H1 (cell line): ENCODE measurements around the gene RAB30. TPM values are rescaled to one million over a fixed set of nuclear protein-coding genes. Genes with fewer than 3 reads are reported as not detected.
A peak's percentile ranks its signal among the peaks of the same experiment; 100 is the strongest.

ENCODE experiments used
- CTCF ChIA-PET: fragments of 300-600 bp; sonication (Branson Sonifier 250); formaldehyde crosslinking; loops from one replicate; lab custom pipeline; 2021; ENCODE audit not compliant: partially characterized antibody; lab: Charles Lee
- POLR2A ChIA-PET: fragments of 300-600 bp; sonication (Branson Sonifier 250); formaldehyde crosslinking; loops from one replicate; lab custom pipeline; 2021; ENCODE audit warnings: inconsistent platforms; ENCODE audit not compliant: partially characterized antibody; lab: Charles Lee
- DNase-seq, 2 experiments: peaks; one replicate each; pipeline versions ENCODE4 v3.0.0 to v3.0.0-alpha.2; 2010 to 2022; ENCODE audit warnings: low spot score in 2 of 2, low read depth in 1 of 2, mixed read lengths in 1 of 2
- FAIRE-seq: peaks from 2 replicates; lab custom pipeline; 2011; peaks lifted over from hg19 to GRCh38; lab: Jason Lieb, UNC
- H2AFZ ChIP-seq: 2 replicates; pipeline ENCODE4 v1.8.1; 2012; ENCODE audit warnings: low read length, inconsistent platforms
- H2AK5ac ChIP-seq: 2 replicates; pipeline ENCODE4 v1.6.1; 2013; ENCODE audit warnings: low read depth, low read length
- H2BK120ac ChIP-seq: replicated peaks from 2 replicates; pipeline ENCODE3; 2013; ENCODE audit warnings: low read depth, low read length, inconsistent platforms
- H2BK12ac ChIP-seq: 2 replicates; pipeline ENCODE4 v1.6.1; 2013; ENCODE audit warnings: low read depth, low read length
- H2BK15ac ChIP-seq: 2 replicates; pipeline ENCODE4 v1.6.1; 2013; ENCODE audit warnings: low read length
- H2BK20ac ChIP-seq: 2 replicates; pipeline ENCODE4 v1.6.1; 2013; ENCODE audit warnings: low read length
- H2BK5ac ChIP-seq: 2 replicates; pipeline ENCODE4 v1.6.1; 2013; ENCODE audit warnings: low read depth, low read length
- H3K14ac ChIP-seq: 2 replicates; pipeline ENCODE4 v1.6.1; 2013; ENCODE audit warnings: inconsistent platforms; ENCODE audit not compliant: insufficient read length
- H3K18ac ChIP-seq: 2 replicates; pipeline ENCODE4 v1.6.1; 2013; ENCODE audit warnings: low read length; ENCODE audit errors: extremely low read depth
- H3K23ac ChIP-seq: 2 replicates; pipeline ENCODE4 v1.6.1; 2013; ENCODE audit warnings: inconsistent platforms; ENCODE audit not compliant: insufficient read length
- H3K23me2 ChIP-seq: 2 replicates; pipeline ENCODE4 v1.6.1; 2013; ENCODE audit warnings: low read depth, low read length
- H3K27ac ChIP-seq: 2 replicates; pipeline ENCODE4 v1.6.1; 2011; ENCODE audit warnings: low read depth, low read length, inconsistent platforms
- H3K27me3 ChIP-seq, 4 experiments: replicated peaks in 1 of 4; 1 replicate in 1 of 4; 2 replicates in 3 of 4; pipeline versions ENCODE4 v1.6.1 to v1.8.1; 2011 to 2013; ENCODE audit warnings: low read length in 3 of 4, mild to moderate bottlenecking in 3 of 4, inconsistent platforms in 2 of 4, mixed read lengths in 2 of 4, moderate library complexity in 1 of 4; ENCODE audit not compliant: control insufficient read depth in 3 of 4, insufficient read depth in 3 of 4; ENCODE audit errors: extremely low read depth in 1 of 4
- H3K36me3 ChIP-seq, 4 experiments: 2 replicates each; pipeline versions ENCODE4 v1.6.1 to v1.8.1; 2011 to 2013; ENCODE audit warnings: mild to moderate bottlenecking in 4 of 4, low read length in 3 of 4, moderate library complexity in 2 of 4, control low read depth in 1 of 4, inconsistent platforms in 1 of 4; ENCODE audit not compliant: insufficient read depth in 4 of 4, control insufficient read depth in 2 of 4
- H3K4ac ChIP-seq: replicated peaks from 2 replicates; pipeline ENCODE3; 2013; ENCODE audit warnings: low read length, low read depth, mixed read lengths, inconsistent platforms; ENCODE audit not compliant: insufficient read length
- H3K4me1 ChIP-seq, 4 experiments: replicated peaks in 1 of 4; 1 replicate in 1 of 4; 2 replicates in 3 of 4; pipeline versions ENCODE4 v1.6.1 to v1.8.1; 2011 to 2013; ENCODE audit warnings: low read length in 3 of 4, inconsistent platforms in 2 of 4, mixed read lengths in 1 of 4; ENCODE audit not compliant: insufficient read depth in 4 of 4, control insufficient read depth in 3 of 4
- H3K4me2 ChIP-seq, 2 experiments: 2 replicates each; pipeline versions ENCODE4 v1.6.1 to v1.8.1; 2011 to 2013; ENCODE audit warnings: low read depth in 2 of 2, low read length in 2 of 2, control low read depth in 1 of 2, inconsistent platforms in 1 of 2, mild to moderate bottlenecking in 1 of 2; ENCODE audit not compliant: insufficient read depth in 1 of 2
- H3K4me3 ChIP-seq, 4 experiments: fragments of 200-600, 300-600 bp in 1 of 4; sonication (generic), shearing (Covaris generic), sonication (Bioruptor Twin) in 1 of 4; 2 replicates each; pipeline versions ENCODE4 v1.5.1 to v1.8.1; 2011 to 2016; ENCODE audit warnings: low read length in 4 of 4, low read depth in 3 of 4, control low read depth in 2 of 4, inconsistent platforms in 2 of 4, mild to moderate bottlenecking in 2 of 4, mixed read lengths in 1 of 4, moderate library complexity in 1 of 4; ENCODE audit not compliant: insufficient read depth in 2 of 4; ENCODE audit errors: extremely low read depth in 1 of 4
- H3K56ac ChIP-seq: replicated peaks from 2 replicates; pipeline ENCODE3; 2013; ENCODE audit warnings: low read depth, mild to moderate bottlenecking, mixed read lengths, low read length, inconsistent platforms; ENCODE audit not compliant: insufficient read length
- H3K79me1 ChIP-seq: 2 replicates; pipeline ENCODE4 v1.6.1; 2013; ENCODE audit warnings: low read depth, low read length, control low read depth
- H3K79me2 ChIP-seq, 2 experiments: 2 replicates each; pipeline versions ENCODE4 v1.6.1 to v1.8.1; 2012 to 2013; ENCODE audit warnings: low read length in 2 of 2, mild to moderate bottlenecking in 2 of 2, inconsistent platforms in 1 of 2; ENCODE audit not compliant: insufficient read depth in 2 of 2, control insufficient read depth in 1 of 2
- H3K9ac ChIP-seq, 4 experiments: replicated peaks in 1 of 4; 1 replicate in 1 of 4; 2 replicates in 3 of 4; pipeline versions ENCODE4 v1.6.1 to v1.8.1; 2011 to 2013; ENCODE audit warnings: low read depth in 3 of 4, low read length in 3 of 4, control low read depth in 2 of 4, mild to moderate bottlenecking in 2 of 4, moderate library complexity in 2 of 4, inconsistent platforms in 1 of 4; ENCODE audit errors: extremely low read depth in 1 of 4
- H3K9me3 ChIP-seq, 2 experiments: 2 replicates each; pipeline versions ENCODE4 v1.6.1 to v1.8.1; 2012 to 2013; ENCODE audit warnings: mild to moderate bottlenecking in 2 of 2, moderate library complexity in 2 of 2, control low read depth in 1 of 2, inconsistent platforms in 1 of 2, low read depth in 1 of 2, low read length in 1 of 2, mixed read lengths in 1 of 2; ENCODE audit not compliant: insufficient read depth in 2 of 2
- H4K20me1 ChIP-seq, 2 experiments: replicated peaks in 1 of 2; 2 replicates each; pipeline versions ENCODE3 to v1.8.1; 2011 to 2013; ENCODE audit warnings: inconsistent platforms in 2 of 2, low read length in 2 of 2, mild to moderate bottlenecking in 1 of 2; ENCODE audit not compliant: insufficient read depth in 2 of 2, control insufficient read depth in 1 of 2
- H4K5ac ChIP-seq: 2 replicates; pipeline ENCODE4 v1.6.1; 2013; ENCODE audit warnings: low read length, low read depth, mixed read lengths, inconsistent platforms; ENCODE audit not compliant: insufficient read length
- H4K8ac ChIP-seq: 2 replicates; pipeline ENCODE4 v1.8.0; 2013; ENCODE audit warnings: mild to moderate bottlenecking, moderate library complexity, low read length, inconsistent platforms; ENCODE audit not compliant: insufficient read depth; ENCODE audit errors: extremely low read depth
- H4K91ac ChIP-seq: replicated peaks from 2 replicates; pipeline ENCODE3; 2013; ENCODE audit warnings: low read length, mixed read lengths, inconsistent platforms; ENCODE audit not compliant: insufficient read length
- TAF7 ChIP-seq: optimal IDR thresholded peaks from 2 replicates; pipeline ENCODE3; 2011; ENCODE audit warnings: low read depth, mild to moderate bottlenecking, inconsistent platforms, low read length, moderate library complexity, borderline replicate concordance
- WGBS, 2 experiments: shearing (Covaris generic) in 1 of 2; methylation state at CpG; one replicate each; pipeline versions ENCODE4 v1.1.6 to v1.1.7; 2013 to 2015; ENCODE audit warnings: low lambda C conversion rate in 2 of 2, mixed read lengths in 2 of 2, inconsistent platforms in 1 of 2, low coverage in 1 of 2, missing lambda C conversion rate in 1 of 2; ENCODE audit not compliant: insufficient replicate concordance in 2 of 2, insufficient coverage in 1 of 2, insufficient read length in 1 of 2; ENCODE audit errors: extremely low coverage in 1 of 2, missing lambda C conversion rate in 1 of 2; 5-methylcytosine and 5-hydroxymethylcytosine counted together
- polyA plus RNA-seq, 7 experiments: library from polyadenylated mRNA; depleted of rRNA in 3 of 7; stranded (reverse) in 5 of 7; unstranded in 2 of 7; fragments of >200 nt in 5 of 7; fragments of 200-250 nt in 2 of 7; gene quantifications; 1 replicate in 5 of 7; 2 replicates in 1 of 7; 4 replicates in 1 of 7; pipeline versions ENCODE4 v1.2.1 to v1.2.3, GENCODE V29; 2011 to 2013; ENCODE audit warnings: missing spikeins in 2 of 7, mixed read lengths in 2 of 7
- total RNA-seq: library from RNA; stranded (reverse); fragmentation: NEBNext Ultra II Directional; extraction: Animal tissue kit (Norgen Biotek cat#: 25700); gene quantifications from 2 replicates; pipeline ENCODE4 v1.2.1, GENCODE V29; 2021

The RAB30 gene
- total and polyA plus RNA-seq, 2 of the 8 experiments (the other 6 are each of a cell fraction or from before 2014, with no cell fraction given): 1.6 to 11.7 TPM

GRCh38 chr11:83004746-83005556, 66.7 kb downstream of the RAB30 start:
- FAIRE-seq (no peak), DNase-seq (no peak)
- no peaks in the 10 kb centered on the region for H3K27me3 ChIP-seq
- TF ChIP-seq TAF7: no peak
- H4K8ac ChIP-seq: 0 out of 2 replicates have a peak overlapping the region, but pooled peaks have one; percentile 14
- H3K4ac ChIP-seq: no peak overlapping the region
- H2AK5ac ChIP-seq: no peak overlapping the region
- no peaks in the 10 kb centered on the region for H3K23me2 ChIP-seq
- no peak overlapping the region for H3K27ac ChIP-seq
- no peak overlapping the region for H3K9ac ChIP-seq
- H2BK12ac ChIP-seq: no peak overlapping the region
- no peak overlapping the region for H3K14ac ChIP-seq
- H2AFZ ChIP-seq: no peak overlapping the region
- H2BK120ac ChIP-seq: no peak overlapping the region
- no peaks in the 10 kb centered on the region; a peak in 1 of 4 replicates for H3K79me2 ChIP-seq
- peaks cover 0 to 6% (median 2%) of the 10 kb centered on the region in 4 experiments; a peak in 4 of 7 replicates for H3K4me1 ChIP-seq
- 88% methylated on average over 2 of the region's 2 CpGs; no CpG with 5 or more reads in 1 of the 2 experiments for WGBS, 2 experiments
- H3K23ac ChIP-seq: no peak overlapping the region
- H4K91ac ChIP-seq: no peak overlapping the region
- no peak overlapping the region for H4K5ac ChIP-seq
- H3K56ac ChIP-seq: no peak overlapping the region
- H3K79me1 ChIP-seq: no peaks in the 10 kb centered on the region
- H3K9me3 ChIP-seq: no peaks in the 10 kb centered on the region
- CTCF ChIA-PET: interaction anchor here (1.5 kb wide), 1 partner anchor 245 kb away, joined by 5 read pairs; no protein-coding TSS in a partner anchor
- no peak overlapping the region for H3K4me2 ChIP-seq
- no peaks in the 10 kb centered on the region for H4K20me1 ChIP-seq
- no peak overlapping the region for H3K4me3 ChIP-seq
- no peak overlapping the region for H2BK15ac ChIP-seq
- H3K36me3 ChIP-seq: no peaks in the 10 kb centered on the region
- no peak overlapping the region for H2BK20ac ChIP-seq
- no peak overlapping the region for H3K18ac ChIP-seq
- POLR2A ChIA-PET: no interaction called here
- no peak overlapping the region for H2BK5ac ChIP-seq
